Heart right ventricle (tissue), 16 donors: ENCODE data around the gene LSM3. TPM values are rescaled to one million over a fixed set of nuclear protein-coding genes. Genes with fewer than 3 reads are reported as not detected.

Experiments used
- ATAC-seq, 8 donors: fragments of 200-7000 bp; cut with Tn5 transposase; one replicate each; pipeline ENCODE4 v1.9.1; 2020; ENCODE audit warnings: mild to moderate bottlenecking in 8 of 8, moderate library complexity in 8 of 8, moderate number of reproducible peaks in 1 of 8
- DNase-seq, 2 donors: peaks; one replicate each; pipeline ENCODE4 v3.0.0-alpha.2; 2020
- H3K27ac ChIP-seq, 10 donors: fragments of 200-600 bp; sonication (generic) in 2 of 10; one replicate each; pipeline versions ENCODE4 v1.5.0 to v1.8.0; 2020 to 2022; ENCODE audit warnings: mild to moderate bottlenecking in 3 of 10
- H3K27me3 ChIP-seq, 7 donors: fragments of 200-600 bp; one replicate each; pipeline ENCODE4 v1.8.0; 2021 to 2022; ENCODE audit warnings: mild to moderate bottlenecking in 2 of 7
- H3K36me3 ChIP-seq, 9 donors: fragments of 200-600 bp; sonication (generic) in 1 of 9; one replicate each; pipeline versions ENCODE4 v1.5.0 to v1.8.0; 2020 to 2022; ENCODE audit warnings: mild to moderate bottlenecking in 2 of 9
- H3K4me1 ChIP-seq, 9 donors: fragments of 200-600 bp; sonication (generic) in 1 of 9; one replicate each; pipeline versions ENCODE4 v1.5.0 to v1.8.0; 2020 to 2022; ENCODE audit warnings: mild to moderate bottlenecking in 4 of 9
- H3K4me3 ChIP-seq, 10 donors: fragments of 200-600 bp; sonication (generic) in 2 of 10; one replicate each; pipeline versions ENCODE4 v1.5.0 to v1.8.0; 2020 to 2022; ENCODE audit warnings: mild to moderate bottlenecking in 7 of 10, moderate library complexity in 2 of 10
- H3K9me3 ChIP-seq, 11 donors: fragments of 200-600 bp in 10 of 11; sonication (generic) in 2 of 11; one replicate each; pipeline versions ENCODE4 v1.5.0 to v1.8.0; 2013 to 2022; ENCODE audit warnings: mild to moderate bottlenecking in 2 of 11, control low read depth in 1 of 11, moderate library complexity in 1 of 11
- CTCF ChIP-seq, 9 donors: fragments of 200-600 bp; sonication (generic) in 2 of 9; IDR thresholded peaks; one replicate each; pipeline versions ENCODE4 v1.5.0 to v1.8.0; 2021 to 2022; ENCODE audit warnings: antibody characterized with exemption in 9 of 9, mild to moderate bottlenecking in 5 of 9, moderate library complexity in 1 of 9
- WGBS, 2 donors: extraction: QIAGEN DNeasy Blood & Tissue Kit; methylation state at CpG; one replicate each; pipeline ENCODE4 v1.1.7; 2013; ENCODE audit warnings: inconsistent platforms in 1 of 2; 5-methylcytosine and 5-hydroxymethylcytosine counted together
- intact Hi-C, 10 donors: fragments of 100-400 bp; cut with DNase I; formaldehyde crosslinking; loops; one replicate each; pipeline versions ENCODE4 v1.11.1 to v1.14.2; 2022
- polyA plus RNA-seq, 2 donors: library from polyadenylated mRNA; stranded (reverse); fragments of 200-250 nt; gene quantifications; one replicate each; pipeline ENCODE4 v1.2.3, GENCODE V29; 2013
- total RNA-seq, 10 donors: library from RNA; stranded (reverse); fragmentation: NEBNext Ultra II Directional in 3 of 10; extraction: Animal tissue kit (Norgen Biotek cat#: 25700) in 3 of 10; gene quantifications; one replicate each; pipeline versions ENCODE4 v1.2.1 to v1.2.4, GENCODE V29; 2021 to 2023
- donor health status: Arrhythmogenic right ventricular cardiomyopathy.
- donor health status: ischemic (EF 13 %, LVEDD 7.1; RV severe dilation, severe dysfunction).
- donor health status: healthy with polysubstance abuse.
- donor health status: DM: no; HTN: yes; CAD: no.
- donor health status: DM: no; HTN: no; CAD: no.
- donor health status: ischemic (EF 25% LVEDD 6.9; RV normal size, moderate dysfunction).
- donor health status: ischemic (EF 25% LVEDD 5.7; RV mildly dilated, moderate dysfunction).
- donor health status: healthy.
- donor health status: DM: yes; HTN: yes; CAD: no.
- donor health status: Ischemic cardiomyopathy.
- donor health status: ischemic (EF 35%, LVEDD 5.7; RV mildly dilated, moderate dysfunction).
- donor health status: nonischemic (EF 11% LVEDD 7.7; RV severe dilation, severe dysfunction).
- donor health status: DM: yes; HTN: yes; CAD: no.
- donor health status: PGD.
- donor health status: ischemic (EF 29% LVEDD 5.4; RV normal size, mild dysfunction).
- donor health status: nonischemic (EF 23%, LVEDD 6.1; RV moderate dilation, normal function).

LSM3 gene
- total and polyA plus RNA-seq, 12 donors, result 5.6 to 18.0 (median 15.2) TPM

- Histone ChIP-seq H3K27ac (no peak overlapping the region), H3K4me1 (peaks cover 9 to 43% (median 25%) of the 10 kb centered on the region in 9 donors), H3K36me3 (peaks cover 0 to 76% (median 42%) of the 10 kb centered on the region in 9 donors), H3K27me3 (no peaks in the 10 kb centered on the region), H3K9me3 (no peaks in the 10 kb centered on the region), H3K4me3 (no peak overlapping the region)
- TF ChIP-seq CTCF (IDR thresholded peaks at IDR 0.05), result peak in 1 of 9 donors; percentile 18
- no peak for ATAC-seq
- WGBS, 2 donors, result 87 to 89% methylated on average over 26 to 28 of the region's 28 CpGs
- intact Hi-C loops, result no loop called here
- no peak for DNase-seq
Observed at GRCh38 chr3:14148041-14148985, 30.3 kb upstream of the LSM3 start.

- Histone ChIP-seq H3K27me3 (no peaks in the 10 kb centered on the region), H3K4me3 (no peak overlapping the region), H3K9me3 (no peaks in the 10 kb centered on the region), H3K36me3 (peaks cover 0 to 92% (median 42%) of the 10 kb centered on the region in 9 donors), H3K27ac (no peak overlapping the region), H3K4me1 (peaks cover 4 to 25% (median 8%) of the 10 kb centered on the region in 9 donors)
- no peak for TF ChIP-seq CTCF (IDR thresholded peaks at IDR 0.05)
- WGBS, 2 donors, result 92 to 95% methylated on average over 9 of the region's 9 CpGs
- intact Hi-C loops, result no loop called here
- DNase-seq (no peak), ATAC-seq (no peak)
Observed at GRCh38 chr3:14150078-14150477, 28.5 kb upstream of the LSM3 start.

- H3K27me3 ChIP-seq, result no peaks in the 10 kb centered on the region
- intact Hi-C loops, result no loop called here
- ATAC-seq (no peak), DNase-seq (no peak)
- no peak for TF ChIP-seq CTCF (IDR thresholded peaks at IDR 0.05)
- no peak overlapping the region for H3K27ac ChIP-seq
- no peak overlapping the region for H3K4me3 ChIP-seq
- 96 to 97% methylated on average over 9 of the region's 9 CpGs for WGBS, 2 donors
- no peaks in the 10 kb centered on the region for H3K9me3 ChIP-seq
- H3K36me3 ChIP-seq, result peaks cover 0 to 95% (median 44%) of the 10 kb centered on the region in 9 donors
- peaks cover 0 to 19% (median 2%) of the 10 kb centered on the region in 9 donors for H3K4me1 ChIP-seq
Observed at GRCh38 chr3:14150491-14151230, 28.0 kb upstream of the LSM3 start.

GRCh38 chr3:14151471-14152083 lies 27.0 kb upstream of the LSM3 start:
- no peak overlapping the region for H3K4me3 ChIP-seq
- no peaks in the 10 kb centered on the region for H3K27me3 ChIP-seq
- ATAC-seq (no peak), DNase-seq (no peak)
- no peaks in the 10 kb centered on the region for H3K9me3 ChIP-seq
- peaks cover 0 to 11% (median 0%) of the 10 kb centered on the region in 9 donors for H3K4me1 ChIP-seq
- TF ChIP-seq CTCF (IDR thresholded peaks at IDR 0.05), result no peak
- 90 to 91% methylated on average over 12 of the region's 12 CpGs for WGBS, 2 donors
- intact Hi-C loops, result no loop called here
- H3K27ac ChIP-seq, result no peak overlapping the region
- peaks cover 0 to 95% (median 44%) of the 10 kb centered on the region in 9 donors for H3K36me3 ChIP-seq
